ENCODE data around the gene CNPY1. TPM values are rescaled to one million over a fixed set of nuclear protein-coding genes. Genes with fewer than 3 reads are reported as not detected.

CNPY1 gene
- total and polyA plus RNA-seq, 2 experiments from 2014 or later, result not detected

GRCh38 chr7:155568842-155569494 is 22.6 kb upstream of the CNPY1 start:
- Histone ChIP-seq H2AFZ (no peak overlapping the region), H3K27me3 (peaks cover 7% of the 10 kb centered on the region), H3K79me2 (no peaks in the 10 kb centered on the region), H3K36me3 (replicated peaks; ENCODE audit: insufficient read depth, low read depth) (no peaks in the 10 kb centered on the region), H3K4me2 (no peak overlapping the region), H3K9me3 (ENCODE audit: low read depth) (no peaks in the 10 kb centered on the region), H3K4me1 (ENCODE audit: insufficient read depth) (no peaks in the 10 kb centered on the region), H3K27ac (no peak overlapping the region), H3K9me2 (replicated peaks; ENCODE audit: insufficient read depth) (no peaks in the 10 kb centered on the region), H3K4me3 (no peak overlapping the region), H4K20me1 (ENCODE audit: insufficient read depth, poor library complexity, severe bottlenecking) (no peaks in the 10 kb centered on the region)
- 94% methylated on average over 10 of the region's 10 CpGs for WGBS (ENCODE audit: low lambda C conversion rate, missing lambda C conversion rate)
- no peak for DNase-seq (ENCODE audit: low spot score)
- TF ChIP-seq, protein P1, sequence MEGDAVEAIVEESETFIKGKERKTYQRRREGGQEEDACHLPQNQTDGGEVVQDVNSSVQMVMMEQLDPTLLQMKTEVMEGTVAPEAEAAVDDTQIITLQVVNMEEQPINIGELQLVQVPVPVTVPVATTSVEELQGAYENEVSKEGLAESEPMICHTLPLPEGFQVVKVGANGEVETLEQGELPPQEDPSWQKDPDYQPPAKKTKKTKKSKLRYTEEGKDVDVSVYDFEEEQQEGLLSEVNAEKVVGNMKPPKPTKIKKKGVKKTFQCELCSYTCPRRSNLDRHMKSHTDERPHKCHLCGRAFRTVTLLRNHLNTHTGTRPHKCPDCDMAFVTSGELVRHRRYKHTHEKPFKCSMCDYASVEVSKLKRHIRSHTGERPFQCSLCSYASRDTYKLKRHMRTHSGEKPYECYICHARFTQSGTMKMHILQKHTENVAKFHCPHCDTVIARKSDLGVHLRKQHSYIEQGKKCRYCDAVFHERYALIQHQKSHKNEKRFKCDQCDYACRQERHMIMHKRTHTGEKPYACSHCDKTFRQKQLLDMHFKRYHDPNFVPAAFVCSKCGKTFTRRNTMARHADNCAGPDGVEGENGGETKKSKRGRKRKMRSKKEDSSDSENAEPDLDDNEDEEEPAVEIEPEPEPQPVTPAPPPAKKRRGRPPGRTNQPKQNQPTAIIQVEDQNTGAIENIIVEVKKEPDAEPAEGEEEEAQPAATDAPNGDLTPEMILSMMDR (IDR thresholded peaks at IDR 0.05; ENCODE audit: poor library complexity), result no peak
- no peak for TF ChIP-seq EZH2phosphoT487 (IDR thresholded peaks at IDR 0.05; ENCODE audit: low read depth, severe bottlenecking, unreplicated experiment)
- no peak for TF ChIP-seq EZH2 (IDR thresholded peaks at IDR 0.05; ENCODE audit: borderline replicate concordance)

DNA sequence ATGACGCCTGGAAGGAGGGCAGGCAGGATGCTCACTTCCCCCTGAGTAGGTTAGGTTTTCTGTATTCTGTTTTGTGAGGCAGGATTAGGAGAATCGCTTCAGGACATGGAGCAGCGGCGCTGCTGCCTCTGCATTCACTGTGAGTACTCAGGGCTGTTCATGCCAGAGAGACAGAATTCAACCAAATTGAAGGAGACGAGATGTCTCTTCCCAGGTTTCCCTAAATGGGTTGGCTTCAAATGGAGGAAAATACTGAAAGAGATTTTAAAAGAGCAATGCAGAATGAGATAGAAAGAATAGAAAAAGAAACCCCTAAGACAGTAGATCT is 21.9 kb upstream of the CNPY1 start:
- no peak for TF ChIP-seq EZH2 (IDR thresholded peaks at IDR 0.05; ENCODE audit: borderline replicate concordance)
- TF ChIP-seq, protein P1 (IDR thresholded peaks at IDR 0.05; ENCODE audit: poor library complexity), result no peak
- TF ChIP-seq EZH2phosphoT487 (IDR thresholded peaks at IDR 0.05; ENCODE audit: low read depth, severe bottlenecking, unreplicated experiment), result no peak
- H4K20me1 ChIP-seq (ENCODE audit: insufficient read depth, poor library complexity, severe bottlenecking), result no peaks in the 10 kb centered on the region
- H2AFZ ChIP-seq, result no peak overlapping the region
- no peaks in the 10 kb centered on the region for H3K9me3 ChIP-seq (ENCODE audit: low read depth)
- no peak overlapping the region for H3K4me3 ChIP-seq
- no peaks in the 10 kb centered on the region for H3K4me1 ChIP-seq (ENCODE audit: insufficient read depth)
- H3K27ac ChIP-seq, result no peak overlapping the region
- H3K9me2 ChIP-seq (replicated peaks; ENCODE audit: insufficient read depth), result no peaks in the 10 kb centered on the region
- no peaks in the 10 kb centered on the region for H3K36me3 ChIP-seq (replicated peaks; ENCODE audit: insufficient read depth, low read depth)
- H3K79me2 ChIP-seq, result no peaks in the 10 kb centered on the region
- 64% methylated on average over 5 of the region's 5 CpGs for WGBS (ENCODE audit: low lambda C conversion rate, missing lambda C conversion rate)
- no peak for DNase-seq (ENCODE audit: low spot score)
- no peak overlapping the region for H3K4me2 ChIP-seq
- H3K27me3 ChIP-seq, result peaks cover 7% of the 10 kb centered on the region

DNA sequence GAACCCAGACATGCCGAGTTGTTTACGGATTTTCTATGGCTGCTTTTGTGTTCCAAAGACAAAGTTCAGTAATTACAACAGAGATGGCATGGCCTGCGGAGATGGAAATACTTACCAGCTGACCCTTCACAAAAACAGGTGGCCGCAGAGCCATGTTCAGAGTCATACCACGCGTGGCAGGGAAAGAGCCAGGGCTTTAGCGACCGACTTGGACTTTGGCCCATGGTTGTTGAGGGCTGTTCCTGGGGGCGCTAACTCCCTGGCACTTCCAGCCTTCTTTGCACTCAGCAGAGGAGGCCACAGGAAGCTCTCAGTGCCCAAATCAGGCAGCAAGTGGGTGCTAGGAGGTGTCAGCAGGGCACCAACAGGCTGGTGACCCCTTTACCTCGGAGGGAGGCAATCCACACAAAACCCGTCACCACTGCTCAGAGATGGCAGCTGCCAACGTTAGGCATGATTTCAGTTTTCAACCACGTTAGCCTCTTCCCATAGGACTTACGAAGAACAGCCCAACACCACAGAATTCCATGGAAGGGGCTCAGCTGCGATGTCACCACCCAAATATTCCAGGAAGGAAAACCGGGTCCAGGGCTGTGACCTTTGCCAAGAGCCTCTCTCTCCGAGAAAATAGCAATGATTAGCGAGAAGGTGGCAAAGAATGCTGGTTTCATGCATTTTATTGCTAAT is 21.4 kb upstream of the CNPY1 start:
- DNase-seq (ENCODE audit: low spot score), result no peak
- Histone ChIP-seq H3K27ac (no peak overlapping the region), H3K4me2 (no peak overlapping the region), H3K36me3 (replicated peaks; ENCODE audit: insufficient read depth, low read depth) (no peaks in the 10 kb centered on the region), H3K27me3 (peaks cover 7% of the 10 kb centered on the region), H3K4me1 (ENCODE audit: insufficient read depth) (no peaks in the 10 kb centered on the region), H2AFZ (no peak overlapping the region), H4K20me1 (ENCODE audit: insufficient read depth, poor library complexity, severe bottlenecking) (no peaks in the 10 kb centered on the region), H3K79me2 (no peaks in the 10 kb centered on the region), H3K9me2 (replicated peaks; ENCODE audit: insufficient read depth) (no peaks in the 10 kb centered on the region), H3K9me3 (ENCODE audit: low read depth) (no peaks in the 10 kb centered on the region), H3K4me3 (no peak overlapping the region)
- TF ChIP-seq EZH2phosphoT487 (IDR thresholded peaks at IDR 0.05; ENCODE audit: low read depth, severe bottlenecking, unreplicated experiment) (no peak), EZH2 (IDR thresholded peaks at IDR 0.05; ENCODE audit: borderline replicate concordance) (no peak)
- 84% methylated on average over 18 of the region's 18 CpGs for WGBS (ENCODE audit: low lambda C conversion rate, missing lambda C conversion rate)

Data from hepatocyte (in vitro differentiated cells).